OCI-M1 (cell line): ENCODE results near the gene PTPN2.
"Not testable (repeated sequence)": the region's sequence is repeated elsewhere in the genome, so short reads cannot be mapped to it uniquely, and the experiment has no call there.

Experiments used
- DNase-seq: peaks from one replicate; lab custom pipeline; 2025; lab: John Stamatoyannopoulos, UW

The PTPN2 gene

GRCh38 chr18:12772111-12772510, 111.9 kb downstream of the PTPN2 start:
- no peak for DNase-seq

DNA sequence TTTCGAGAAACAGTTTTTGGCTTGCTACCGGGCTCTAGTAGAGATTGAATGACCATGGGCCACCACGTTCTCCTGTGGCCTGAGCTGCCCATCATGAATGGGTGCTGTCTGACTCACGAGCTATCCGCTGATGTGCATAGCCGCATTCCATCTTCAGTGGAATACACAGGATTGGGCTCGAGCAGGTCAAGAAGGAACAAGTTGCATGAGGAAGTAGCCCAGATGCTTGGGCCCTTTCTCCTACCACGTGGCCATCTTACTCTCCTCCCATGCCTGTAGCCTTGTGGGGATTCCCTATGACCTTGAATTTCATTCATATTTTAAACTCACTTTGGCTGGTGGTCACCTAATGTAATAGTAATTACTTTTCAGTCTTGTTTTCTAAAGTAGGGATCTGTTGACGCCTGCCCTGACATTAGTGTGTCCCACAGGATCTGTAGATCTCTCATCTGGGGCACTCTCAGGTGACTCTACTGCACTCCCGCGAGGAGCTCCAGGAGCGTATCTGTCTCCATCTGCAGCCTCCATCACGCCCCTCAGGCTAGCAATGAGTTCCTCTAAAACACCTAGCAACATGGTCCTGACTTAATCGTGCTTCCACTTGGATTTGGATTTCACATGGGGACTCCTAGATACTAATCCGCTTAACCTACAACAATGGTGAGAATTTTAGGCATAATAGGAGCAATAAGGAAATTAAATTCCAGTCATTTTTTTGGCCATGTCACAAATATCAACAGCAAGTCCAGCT, 113.4 kb downstream of the PTPN2 start:
- no peak for DNase-seq

GRCh38 chr18:12769644-12770440, 114.2 kb downstream of the PTPN2 start:
- no peak for DNase-seq

DNA sequence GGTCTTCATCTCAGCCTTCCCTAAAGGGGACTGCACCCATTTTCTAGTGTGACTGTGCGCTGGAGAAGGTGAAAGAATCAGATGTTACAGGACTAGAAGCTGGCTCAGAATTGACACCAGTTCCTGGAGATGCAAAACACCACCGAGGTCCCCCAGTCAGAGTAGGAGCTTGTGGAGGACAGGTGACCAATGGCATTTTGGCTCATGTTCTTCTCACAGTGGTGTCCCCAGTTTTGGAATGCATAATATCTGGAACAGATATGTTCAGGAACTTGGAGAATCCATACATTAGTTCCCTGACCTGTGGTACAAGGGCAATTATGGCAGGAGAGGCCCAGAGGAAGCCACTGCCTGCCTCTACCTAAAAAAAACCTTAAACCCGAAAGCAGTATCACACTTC, 114.9 kb downstream of the PTPN2 start:
- DNase-seq: no peak

DNA sequence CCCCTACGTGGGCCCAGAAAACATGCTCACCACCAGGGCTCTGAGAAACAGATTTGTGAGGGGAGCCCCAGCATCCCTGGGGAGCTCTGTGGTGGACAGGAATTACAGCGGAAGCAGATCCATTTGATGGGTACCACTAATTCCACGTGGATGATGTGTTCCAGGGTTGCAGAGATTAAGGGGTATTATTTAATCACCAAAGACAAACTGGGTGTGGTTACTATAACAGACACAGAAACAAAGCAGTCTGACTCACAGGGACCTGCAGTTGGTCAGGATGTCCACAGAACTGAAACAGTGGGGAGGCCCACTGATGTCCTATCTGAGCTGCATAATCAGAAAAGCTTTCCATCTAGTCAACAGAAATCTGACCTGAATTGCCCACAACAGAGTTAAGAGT, 115.4 kb downstream of the PTPN2 start:
- DNase-seq: no peak

DNA sequence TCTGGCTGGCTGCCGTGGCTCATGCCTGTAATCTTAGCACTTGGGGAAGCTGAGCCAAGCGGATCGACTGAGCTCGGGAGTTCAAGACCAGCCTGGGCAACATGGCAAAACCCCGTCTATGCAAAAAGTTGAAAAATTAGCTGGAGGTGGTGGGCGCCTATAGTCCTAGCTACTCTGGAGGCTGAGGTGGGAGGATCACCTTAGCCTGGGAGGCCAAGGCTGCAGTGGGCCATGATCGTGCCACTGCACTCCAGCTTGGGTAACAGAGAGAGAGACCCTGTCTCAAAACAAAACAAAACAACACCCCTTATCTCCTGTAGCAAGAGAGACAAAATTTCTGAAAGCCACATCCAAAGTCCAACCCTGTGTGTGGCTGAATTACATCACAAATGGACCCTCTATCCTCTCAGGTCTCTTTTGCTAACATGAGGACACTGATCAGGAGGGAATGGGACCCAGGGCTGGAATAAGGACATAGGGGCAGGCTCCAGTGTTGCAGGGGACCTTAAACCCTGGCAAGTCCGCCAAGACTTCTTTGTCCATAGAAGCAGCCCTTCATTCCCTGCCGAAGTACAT, 116.4 kb downstream of the PTPN2 start:
- no peak for DNase-seq

- DNase-seq: no peak
These were observed 117.0 kb downstream of the PTPN2 start for GRCh38 chr18:12766986-12767433.

DNA sequence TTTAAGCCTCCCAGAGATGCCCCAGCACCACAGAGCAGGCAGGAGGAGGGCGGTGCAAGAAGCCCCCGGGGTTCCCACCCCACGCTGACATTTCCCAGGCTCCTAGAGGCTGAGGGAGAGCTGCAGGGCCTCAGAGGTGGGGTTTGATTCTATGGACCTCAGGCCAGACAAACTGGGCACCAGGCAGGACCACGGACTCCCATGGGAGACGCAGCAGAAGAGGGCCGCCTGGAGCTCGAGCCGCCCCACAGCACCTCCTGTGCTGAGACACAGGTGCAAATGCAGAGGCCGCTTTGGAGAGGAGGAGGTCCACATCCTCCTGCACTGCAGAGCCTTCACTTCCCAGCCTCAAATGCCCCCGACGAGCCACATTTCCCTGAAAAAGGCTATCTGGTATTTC, 118.5 kb downstream of the PTPN2 start:
- DNase-seq: no peak

GRCh38 chr18:12765126-12765525, 118.9 kb downstream of the PTPN2 start:
- DNase-seq: no peak

GRCh38 chr18:12758566-12758965, 125.5 kb downstream of the PTPN2 start:
- DNase-seq: not testable (repeated sequence)

DNA sequence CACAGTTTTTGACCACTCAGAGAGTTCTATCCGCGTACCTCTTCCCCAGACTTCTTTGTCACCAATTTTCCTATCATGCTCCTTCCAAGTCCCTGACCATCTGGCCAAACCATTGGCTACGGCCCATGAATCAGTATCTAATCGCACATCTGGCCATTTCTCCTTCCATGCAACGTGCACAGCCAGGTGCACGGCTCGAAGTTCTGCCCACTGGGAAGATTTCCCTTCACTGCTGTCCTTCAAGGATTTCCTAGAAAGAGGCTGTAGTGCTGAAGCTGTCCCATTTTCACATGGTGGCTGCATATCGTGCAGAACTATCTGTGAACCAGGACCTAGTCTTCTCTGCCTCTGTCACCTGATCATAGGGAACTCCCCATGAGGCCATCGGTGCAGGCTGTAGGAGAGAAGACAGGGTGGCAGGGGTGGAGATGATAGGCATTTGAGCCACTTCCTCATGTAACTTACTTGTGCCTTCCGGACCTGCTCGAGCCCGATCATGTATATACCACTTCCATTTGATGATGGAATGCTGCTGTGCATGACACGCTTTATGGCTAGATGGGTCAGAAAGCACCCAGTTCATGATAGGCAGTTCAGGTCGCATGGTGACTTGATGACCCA, 127.3 kb downstream of the PTPN2 start:
- DNase-seq: peak; percentile 26

DNA sequence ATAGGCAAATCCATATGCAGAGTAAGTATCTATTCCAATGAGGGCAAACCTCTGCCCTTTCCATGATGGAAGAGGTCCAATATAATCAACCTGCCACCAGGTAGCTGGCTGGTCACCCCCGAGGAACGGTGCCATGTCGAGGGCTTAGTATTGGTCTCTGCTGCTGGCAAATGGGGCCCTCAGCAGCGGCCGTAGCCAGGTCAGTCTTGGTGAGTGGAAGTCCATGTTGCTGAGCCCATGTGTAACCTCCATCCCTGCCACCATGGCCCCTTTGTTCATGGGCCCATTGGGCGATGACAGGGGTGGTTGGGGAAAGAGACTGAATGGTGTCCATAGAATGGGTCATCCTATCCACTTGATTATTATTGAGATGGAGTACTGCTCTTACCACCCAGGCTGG, 128.4 kb downstream of the PTPN2 start:
- DNase-seq: not testable (repeated sequence)

DNA sequence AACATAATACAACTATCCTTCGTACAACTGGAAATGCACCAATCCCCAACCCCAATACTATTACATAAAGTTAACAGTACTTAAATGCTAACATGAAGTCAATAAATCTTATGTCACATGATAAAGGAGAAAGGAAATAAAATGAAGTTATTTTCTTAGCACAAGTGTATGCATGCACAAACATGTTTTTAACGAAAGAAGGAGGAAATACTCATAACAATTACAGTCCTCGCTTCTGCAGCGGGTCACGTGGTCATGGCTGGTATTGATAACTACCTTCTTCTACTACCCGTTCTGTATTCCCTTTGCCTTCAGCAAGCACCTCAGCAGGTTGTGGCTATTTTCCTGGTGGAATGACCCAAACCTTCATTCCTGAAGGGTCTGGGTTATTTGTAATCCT, 129.5 kb downstream of the PTPN2 start:
- no peak for DNase-seq

GRCh38 chr18:12751891-12752290, 132.1 kb downstream of the PTPN2 start:
- DNase-seq: no peak

- DNase-seq: no peak
These were observed 132.5 kb downstream of the PTPN2 start for GRCh38 chr18:12751503-12751884.

GRCh38 chr18:12750715-12751502, 133.1 kb downstream of the PTPN2 start:
- DNase-seq: no peak

- DNase-seq: no peak
These were observed 133.8 kb downstream of the PTPN2 start for GRCh38 chr18:12750076-12750714.

DNA sequence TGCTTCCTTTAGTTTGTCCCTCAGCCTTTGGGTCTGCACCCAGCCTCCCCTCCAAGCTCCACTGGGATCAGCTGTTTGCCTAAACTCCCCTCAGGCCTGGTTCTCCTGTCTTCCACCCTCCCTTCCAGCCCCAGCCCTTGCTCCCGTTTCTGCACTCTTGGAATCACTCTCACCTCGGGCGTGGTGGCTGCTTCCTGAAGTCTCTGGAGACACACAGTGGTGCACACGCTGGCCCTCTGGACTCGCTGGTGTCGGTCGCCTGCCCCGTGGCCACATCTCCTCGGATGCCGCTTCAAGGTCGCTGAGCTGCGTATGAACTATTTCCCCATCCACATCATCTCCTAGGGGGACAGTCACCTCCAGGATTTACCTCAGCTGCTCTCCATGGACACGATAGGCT, 134.9 kb downstream of the PTPN2 start:
- DNase-seq: no peak

DNA sequence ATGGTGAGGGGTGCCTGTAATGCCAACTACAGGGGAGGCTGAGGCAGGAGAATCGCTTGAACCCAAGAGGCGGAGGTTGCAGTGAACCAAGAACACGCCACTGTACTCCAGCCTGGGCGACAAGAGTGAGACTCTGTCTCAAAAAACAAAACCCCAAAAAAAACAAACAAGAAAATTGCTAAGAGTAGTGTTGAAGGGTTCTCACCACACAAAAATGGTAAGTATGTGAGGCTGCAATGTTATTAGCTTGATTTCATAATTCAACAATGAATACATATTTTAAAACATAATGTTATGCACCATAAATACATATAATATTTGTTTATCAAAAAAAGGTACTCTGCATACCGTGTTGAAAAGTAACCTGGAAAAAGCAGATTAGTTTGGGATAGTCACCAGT, 135.4 kb downstream of the PTPN2 start:
- no peak for DNase-seq

GRCh38 chr18:12747530-12748315, 136.3 kb downstream of the PTPN2 start:
- DNase-seq: no peak
